ENCODE measurements around the gene CTXN1. TPM values are rescaled to one million over a fixed set of nuclear protein-coding genes. Genes with fewer than 3 reads are reported as not detected.

CTXN1 gene
- total RNA-seq, 2 experiments from 2014 or later: 1.0 TPM; not detected in 1

- no peak overlapping the region for H3K27ac ChIP-seq (ENCODE audit: low read depth, low read length, poor library complexity, severe bottlenecking)
- TF ChIP-seq CTCF (conservative IDR thresholded peaks at IDR 0.05; ENCODE audit: low read length) (no peak), EZH2phosphoT487 (IDR thresholded peaks at IDR 0.05; ENCODE audit: borderline replicate concordance, low read depth, low read length) (no peak)
- no peak overlapping the region for H3K4me3 ChIP-seq (ENCODE audit: low read depth, low read length, poor library complexity, severe bottlenecking)
- POLR2A ChIA-PET: no interaction called here
- no TSS peak for BruUV-seq (replicated peaks)
- no peak for DNase-seq (ENCODE audit: low spot score)
- peaks cover 18% of the 10 kb centered on the region for H3K79me2 ChIP-seq (ENCODE audit: insufficient read depth, low read depth, low read length)
- H3K36me3 ChIP-seq (ENCODE audit: insufficient read depth, low read length): peaks cover 46% of the 10 kb centered on the region
- no peaks in the 10 kb centered on the region for H3K9me2 ChIP-seq (ENCODE audit: insufficient read depth, low read length)
- no peaks in the 10 kb centered on the region for H3K9me3 ChIP-seq (ENCODE audit: low read length)
- 0 out of 2 replicates have a peak, but pooled peaks cover 6% of the 10 kb centered on the region for H4K20me1 ChIP-seq (ENCODE audit: insufficient read depth, low read length)
- intact Hi-C loops (cut with micrococcal nuclease; ENCODE audit: unreplicated experiment): no loop called here
- H3K4me1 ChIP-seq (ENCODE audit: insufficient read depth, low read length, poor library complexity, severe bottlenecking): peaks cover 10% of the 10 kb centered on the region
- no peak overlapping the region for H2AFZ ChIP-seq (ENCODE audit: low read length)
- no peak overlapping the region for H3K4me2 ChIP-seq (ENCODE audit: low read length)
- CTCF ChIA-PET (ENCODE audit: unreplicated experiment): no interaction called here
These were observed 16.4 kb downstream of the CTXN1 start for GRCh38 chr19:7909471-7910067.

- no peak for DNase-seq (ENCODE audit: low spot score)
- POLR2A ChIA-PET: no interaction called here
These were observed 17.0 kb downstream of the CTXN1 start for GRCh38 chr19:7908742-7909461.

More at GRCh38 chr19:7908742-7909461, 17.0 kb downstream of the CTXN1 start:
- H3K36me3 ChIP-seq (ENCODE audit: insufficient read depth, low read length): peaks cover 46% of the 10 kb centered on the region
- intact Hi-C loops (cut with micrococcal nuclease; ENCODE audit: unreplicated experiment): no loop called here
- H3K9me3 ChIP-seq (ENCODE audit: low read length): no peaks in the 10 kb centered on the region
- no TSS peak for BruUV-seq (replicated peaks)
- H3K4me1 ChIP-seq (ENCODE audit: insufficient read depth, low read length, poor library complexity, severe bottlenecking): peaks cover 11% of the 10 kb centered on the region
- H4K20me1 ChIP-seq (ENCODE audit: insufficient read depth, low read length): 0 out of 2 replicates have a peak, but pooled peaks cover 9% of the 10 kb centered on the region
- no peaks in the 10 kb centered on the region for H3K9me2 ChIP-seq (ENCODE audit: insufficient read depth, low read length)
- H3K4me2 ChIP-seq (ENCODE audit: low read length): no peak overlapping the region
- H3K4me3 ChIP-seq (ENCODE audit: low read depth, low read length, poor library complexity, severe bottlenecking): no peak overlapping the region
- H3K27ac ChIP-seq (ENCODE audit: low read depth, low read length, poor library complexity, severe bottlenecking): no peak overlapping the region
- H2AFZ ChIP-seq (ENCODE audit: low read length): no peak overlapping the region
- H3K79me2 ChIP-seq (ENCODE audit: insufficient read depth, low read depth, low read length): peaks cover 22% of the 10 kb centered on the region
- CTCF ChIA-PET (ENCODE audit: unreplicated experiment): no interaction called here
- TF ChIP-seq CTCF (conservative IDR thresholded peaks at IDR 0.05; ENCODE audit: low read length): no peak
- TF ChIP-seq EZH2phosphoT487 (IDR thresholded peaks at IDR 0.05; ENCODE audit: borderline replicate concordance, low read depth, low read length): no peak

Measured in OCI-LY7 (cell line).